HG03060 (cell line): ENCODE data around the gene MYH9.
"Not testable (repeated sequence)": the region's sequence is repeated elsewhere in the genome, so short reads cannot be mapped to it uniquely, and the experiment has no call there.

Source experiments
- ATAC-seq: cut with Tn5 transposase; IDR thresholded peaks from one replicate; pipeline ENCODE4 v1.9.1; 2021; ENCODE audit warnings: low read depth, moderate number of reproducible peaks; ENCODE audit not compliant: unreplicated experiment

The MYH9 gene

DNA sequence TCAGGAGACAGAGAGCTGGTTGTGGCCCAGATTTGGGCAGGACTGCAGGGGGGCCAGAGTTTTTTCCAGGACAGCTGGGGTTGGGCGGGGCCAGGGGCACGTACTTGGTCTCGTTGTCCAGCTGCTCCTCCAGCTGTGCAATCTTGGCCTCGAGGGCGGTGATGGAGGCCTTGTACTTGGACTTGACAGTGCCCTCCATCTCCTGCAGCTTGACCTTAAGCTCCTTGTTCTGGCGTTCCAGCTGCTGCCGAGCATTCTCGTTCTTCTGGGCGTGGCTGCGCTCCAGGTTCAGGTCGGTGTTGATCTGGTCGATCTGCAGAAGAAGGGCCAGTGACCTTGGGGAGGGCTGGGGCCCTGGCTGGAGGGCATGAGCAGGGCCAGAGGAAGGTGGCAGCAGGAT is 102.8 kb downstream of the MYH9 start:
- no peak for ATAC-seq

DNA sequence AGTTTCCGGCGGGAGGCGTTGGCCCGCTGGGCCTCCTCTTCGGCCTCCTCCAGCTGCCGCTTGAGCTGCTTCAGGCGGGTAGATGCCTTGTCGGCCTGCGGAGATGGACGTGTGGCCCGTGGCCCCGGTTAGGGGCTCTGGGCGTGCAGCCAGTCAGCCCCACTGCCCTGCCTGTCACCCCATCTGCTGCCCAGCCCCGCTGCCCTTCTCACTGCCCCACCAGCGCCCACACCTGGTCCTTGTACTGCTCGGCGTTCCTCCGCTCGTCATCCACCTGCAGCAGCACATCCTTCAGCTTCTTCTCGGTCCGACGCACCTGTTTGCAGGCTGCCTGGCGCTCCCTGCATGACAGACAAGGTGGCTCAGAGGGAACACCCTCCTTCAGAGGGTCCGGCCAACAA is 103.6 kb downstream of the MYH9 start:
- no peak for ATAC-seq

DNA sequence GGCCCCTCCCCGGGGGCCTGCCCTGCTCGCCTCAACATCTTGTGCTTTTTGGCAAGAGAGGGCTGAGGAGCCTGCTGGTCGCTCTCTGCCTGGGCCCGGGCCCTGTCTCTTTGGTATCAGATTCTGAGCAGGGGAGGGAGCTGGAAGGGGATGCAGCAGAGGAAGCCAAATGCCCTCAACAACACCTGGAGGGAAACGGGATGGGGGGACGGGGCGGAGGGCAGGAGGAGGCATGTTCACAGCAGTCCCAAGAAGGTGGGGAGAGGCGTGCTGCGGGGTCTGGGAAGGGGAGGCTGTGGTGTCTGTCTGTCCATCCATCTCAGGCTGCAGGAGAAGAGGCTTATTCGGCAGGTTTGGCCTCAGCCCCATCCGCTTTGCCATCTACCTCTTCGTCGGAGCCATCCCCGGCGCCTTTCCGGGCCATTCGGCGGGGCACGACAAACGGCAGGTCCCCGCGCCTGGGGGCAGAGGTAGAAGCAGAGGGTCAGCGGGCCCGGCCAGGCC is 105.4 kb downstream of the MYH9 start:
- ATAC-seq: no peak

DNA sequence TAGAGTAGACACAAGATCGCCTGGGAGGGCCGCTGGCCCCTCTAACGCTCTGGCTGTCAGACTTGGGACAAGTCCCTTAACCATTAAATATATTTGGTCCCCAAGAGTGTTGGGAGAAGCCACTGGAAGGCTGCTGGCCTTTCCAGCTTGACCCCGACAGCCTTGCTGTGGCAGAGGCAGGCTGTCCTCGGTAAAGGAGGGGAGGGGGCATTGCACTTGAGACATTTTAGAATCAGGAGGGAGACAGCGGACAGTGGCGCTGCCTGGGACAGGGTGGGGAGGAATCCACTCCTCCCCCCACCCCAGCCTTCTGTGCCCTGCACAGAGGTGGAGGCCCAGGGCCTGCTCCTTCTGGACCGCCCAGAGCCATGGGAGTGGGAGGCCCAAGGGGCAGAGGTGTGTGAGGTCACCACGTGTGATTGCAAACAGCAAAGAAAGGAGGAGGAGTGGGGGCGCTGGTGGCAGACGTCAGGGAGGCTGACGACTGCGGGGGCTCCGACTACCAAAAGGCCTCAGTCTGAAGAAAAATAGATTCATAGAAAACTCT is 105.9 kb downstream of the MYH9 start:
- no peak for ATAC-seq

DNA sequence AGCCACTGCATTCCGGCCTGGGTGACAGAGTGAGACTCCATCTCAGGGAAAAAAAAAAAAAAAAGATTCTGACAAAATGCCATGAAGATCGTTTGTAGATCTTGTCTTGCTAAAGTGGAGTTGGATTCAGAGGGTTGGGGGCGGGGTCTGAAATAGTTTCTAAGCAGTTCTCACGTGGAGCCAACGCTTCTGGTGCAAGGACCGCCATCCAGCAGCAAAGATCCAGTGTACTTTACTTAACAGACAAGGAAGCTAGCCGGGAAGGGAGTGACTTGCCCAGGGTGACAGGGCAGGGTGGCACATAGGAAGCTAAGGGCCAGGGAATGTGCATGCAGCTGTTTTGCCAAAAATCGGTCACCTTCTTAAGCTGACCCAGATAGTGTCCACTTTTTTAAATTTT is 107.4 kb downstream of the MYH9 start:
- ATAC-seq: no peak

DNA sequence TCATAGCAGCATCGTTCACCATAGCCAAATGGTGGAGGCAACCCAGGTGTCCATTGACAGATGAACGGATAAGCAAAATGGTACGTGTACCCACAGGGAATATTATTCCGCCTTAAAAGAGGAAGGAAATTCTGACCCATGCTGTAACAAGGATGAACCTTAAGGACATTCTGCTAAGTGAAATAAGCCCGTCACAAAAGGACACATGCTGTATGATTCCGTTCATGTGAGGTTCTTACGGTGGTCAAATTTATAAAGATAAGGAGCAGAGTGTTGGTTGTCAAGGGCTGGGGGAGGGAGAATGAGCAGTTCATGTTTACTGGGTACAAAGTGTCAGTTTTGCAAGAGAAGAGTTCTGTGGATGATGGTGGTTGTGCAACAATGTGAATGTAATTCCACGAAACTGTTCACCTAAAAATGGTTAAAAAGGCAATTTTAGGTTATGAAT is 108.5 kb downstream of the MYH9 start:
- ATAC-seq: no peak

DNA sequence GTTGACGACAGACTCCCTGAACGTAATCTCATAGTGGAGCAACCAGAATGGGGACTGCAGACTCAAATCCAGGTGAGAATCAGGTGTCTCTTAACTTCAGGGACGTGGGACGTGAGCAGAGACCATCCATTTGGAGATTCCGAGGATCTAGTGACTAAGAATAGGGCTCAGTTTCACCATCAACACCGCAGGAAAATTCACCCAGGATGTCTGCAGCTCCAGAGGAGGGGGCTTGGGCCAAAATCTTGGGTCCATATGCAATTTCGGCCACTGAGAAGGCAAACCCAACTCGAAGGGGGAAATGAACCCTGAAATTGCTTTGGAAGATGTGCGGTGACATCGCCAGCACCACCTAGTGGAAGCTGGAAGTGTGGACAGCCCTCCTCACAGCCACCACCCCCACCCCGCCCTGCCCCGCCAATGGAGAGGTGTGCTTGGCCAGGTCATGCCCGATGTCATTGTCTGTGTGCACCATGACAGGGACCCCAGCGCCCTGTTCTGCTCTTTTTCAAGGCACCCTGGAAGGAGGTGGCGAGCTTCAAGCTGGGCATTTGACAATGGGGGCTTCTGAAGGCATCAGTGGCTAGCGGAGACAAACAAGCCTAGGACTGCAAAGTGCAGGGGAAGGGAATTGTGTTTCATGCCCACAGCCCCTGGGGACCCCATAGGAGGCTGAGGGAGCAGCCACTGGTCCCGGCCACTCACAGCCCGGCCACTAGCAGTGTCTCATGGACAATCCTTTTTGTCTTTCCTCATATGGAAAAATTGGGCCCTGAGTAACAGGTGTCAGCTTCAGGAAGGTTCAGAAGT is 110.1 kb downstream of the MYH9 start:
- ATAC-seq: no peak

DNA sequence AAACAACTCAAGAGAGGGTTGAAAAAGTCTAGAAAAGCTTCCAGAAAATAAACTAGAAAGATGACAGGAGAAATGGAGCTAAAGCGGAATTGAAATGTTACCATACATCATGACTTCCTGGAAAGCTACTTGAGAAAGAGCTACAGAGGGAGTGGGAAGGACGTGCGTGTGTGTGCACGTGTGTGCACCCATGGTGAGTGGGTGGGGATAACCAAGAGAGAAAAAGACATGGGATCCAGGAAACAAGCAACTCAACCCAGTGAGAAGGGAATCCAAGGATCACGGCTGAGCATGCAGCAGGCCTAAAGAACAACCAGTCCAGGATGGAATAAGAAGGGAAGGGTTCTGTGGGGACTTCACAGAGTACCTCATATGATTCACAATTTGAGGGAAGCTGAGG is 113.2 kb downstream of the MYH9 start:
- no peak for ATAC-seq

DNA sequence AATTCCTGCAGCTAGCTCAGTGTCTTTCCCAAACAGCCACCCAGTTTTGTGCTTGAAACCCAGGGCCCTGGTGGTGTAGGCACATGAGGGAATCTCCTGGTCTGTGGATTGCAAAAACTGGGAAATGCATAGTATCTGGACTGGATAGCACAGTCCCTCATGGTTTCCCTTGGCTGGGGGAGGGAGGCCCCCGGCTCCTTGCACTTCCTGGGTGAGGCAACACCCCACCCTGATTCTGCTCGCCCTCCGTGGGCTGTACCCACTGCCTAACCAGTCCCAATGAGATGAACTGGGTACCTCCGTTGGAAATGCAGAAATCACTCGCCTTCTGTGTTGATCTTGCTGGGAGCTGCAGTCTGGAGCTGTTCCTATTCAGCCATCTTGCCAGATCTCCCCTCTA is 115.8 kb downstream of the MYH9 start:
- not testable (repeated sequence) for ATAC-seq

DNA sequence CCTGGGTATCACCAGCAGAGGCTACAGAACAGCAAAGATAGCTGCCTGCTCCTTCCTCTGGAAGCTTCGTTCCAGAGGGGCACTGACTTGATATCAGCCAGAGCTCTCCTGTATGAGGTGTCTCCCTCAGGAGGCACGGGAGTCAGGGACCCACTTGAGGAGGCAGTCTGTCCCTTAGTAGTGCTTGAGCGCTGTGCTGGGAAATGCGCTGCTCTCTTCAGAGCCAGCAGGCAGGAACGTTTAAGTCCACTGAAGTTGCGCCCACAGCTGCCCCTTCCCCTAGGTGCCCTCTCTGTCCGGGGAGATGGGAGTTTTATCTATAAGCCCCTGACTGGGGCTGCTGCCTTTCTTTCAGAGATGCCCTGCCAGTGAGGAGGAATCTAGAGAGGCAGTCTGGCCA is 116.5 kb downstream of the MYH9 start:
- ATAC-seq: not testable (repeated sequence)

DNA sequence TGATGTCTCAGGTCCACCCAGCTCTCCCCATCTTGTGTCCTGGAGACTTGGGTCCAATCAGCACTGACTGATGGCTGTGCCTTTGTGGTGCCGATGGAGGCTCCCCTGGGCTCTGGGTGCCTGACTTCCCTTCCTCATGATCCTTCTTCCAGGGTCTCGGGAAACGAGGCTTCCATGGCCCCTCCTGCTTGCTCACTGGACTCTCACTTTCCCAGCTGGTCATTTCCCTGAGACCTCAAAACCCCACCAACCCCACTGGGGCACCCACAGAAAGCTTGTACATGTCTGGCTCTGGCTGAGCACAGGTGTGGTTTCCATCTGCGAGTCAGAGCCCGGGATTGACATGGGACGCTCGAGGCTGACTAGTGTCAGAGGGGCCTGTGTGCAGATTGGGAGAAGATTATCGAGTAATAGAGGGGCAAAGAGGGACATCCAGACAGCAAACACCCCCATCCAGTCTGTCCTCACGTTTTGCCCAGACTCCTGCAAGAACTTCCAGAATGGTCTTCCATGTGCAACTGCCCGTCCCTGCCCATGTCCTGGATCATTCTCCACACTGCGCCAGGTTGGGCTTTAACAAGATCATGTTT is 119.8 kb downstream of the MYH9 start:
- no peak for ATAC-seq

DNA sequence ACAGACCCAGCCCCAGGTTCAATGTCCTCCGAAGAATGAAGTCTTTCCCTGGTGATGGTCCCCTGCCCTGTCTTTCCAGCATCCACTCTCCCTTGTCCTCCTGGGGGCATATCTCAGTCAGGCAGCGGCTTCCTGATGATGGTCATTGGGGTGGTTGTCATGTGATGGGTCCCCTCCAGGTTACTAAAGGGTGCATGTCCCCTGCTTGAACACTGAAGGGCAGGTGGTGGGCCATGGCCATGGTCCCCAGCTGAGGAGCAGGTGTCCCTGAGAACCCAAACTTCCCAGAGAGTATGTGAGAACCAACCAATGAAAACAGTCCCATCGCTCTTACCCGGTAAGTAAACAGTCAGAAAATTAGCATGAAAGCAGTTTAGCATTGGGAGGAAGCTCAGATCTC is 120.7 kb downstream of the MYH9 start:
- ATAC-seq: no peak

DNA sequence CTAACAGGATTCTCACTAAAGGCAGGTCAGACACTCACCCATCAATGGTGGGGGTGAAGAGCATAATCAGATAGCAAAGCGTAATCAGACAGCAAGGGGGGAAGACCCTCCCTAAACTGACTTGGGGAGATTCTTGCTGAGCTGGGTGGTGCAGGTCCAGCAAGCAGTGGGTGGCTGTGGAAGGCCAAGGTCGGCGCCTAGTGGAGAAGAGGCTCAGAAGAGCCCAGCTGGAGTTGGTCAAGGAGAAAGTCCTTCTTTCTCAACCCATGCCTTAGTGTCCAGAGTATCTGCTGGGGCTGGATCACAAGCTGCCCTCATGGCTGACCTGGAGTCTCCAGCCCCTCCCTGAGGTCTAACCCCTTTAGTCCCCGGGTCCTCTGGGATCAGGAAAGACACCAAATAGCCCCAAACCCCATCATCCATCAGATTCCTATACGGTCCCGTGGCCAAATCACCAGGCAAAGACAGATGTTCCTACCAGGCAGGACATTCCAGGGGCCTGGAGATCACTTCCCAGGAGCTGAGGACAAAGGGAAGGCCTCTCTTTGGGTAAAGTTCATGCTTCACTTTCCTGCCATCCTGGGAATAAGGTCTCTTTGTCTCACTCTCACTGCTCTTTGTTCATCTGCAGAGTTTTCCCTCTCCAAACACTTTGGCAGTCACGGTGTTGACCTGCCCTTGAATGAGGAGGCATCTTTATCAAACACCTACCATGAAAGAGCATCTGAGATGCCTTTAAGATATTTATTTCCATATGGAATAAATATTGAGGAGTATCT is 123.7 kb downstream of the MYH9 start:
- ATAC-seq: not testable (repeated sequence)

DNA sequence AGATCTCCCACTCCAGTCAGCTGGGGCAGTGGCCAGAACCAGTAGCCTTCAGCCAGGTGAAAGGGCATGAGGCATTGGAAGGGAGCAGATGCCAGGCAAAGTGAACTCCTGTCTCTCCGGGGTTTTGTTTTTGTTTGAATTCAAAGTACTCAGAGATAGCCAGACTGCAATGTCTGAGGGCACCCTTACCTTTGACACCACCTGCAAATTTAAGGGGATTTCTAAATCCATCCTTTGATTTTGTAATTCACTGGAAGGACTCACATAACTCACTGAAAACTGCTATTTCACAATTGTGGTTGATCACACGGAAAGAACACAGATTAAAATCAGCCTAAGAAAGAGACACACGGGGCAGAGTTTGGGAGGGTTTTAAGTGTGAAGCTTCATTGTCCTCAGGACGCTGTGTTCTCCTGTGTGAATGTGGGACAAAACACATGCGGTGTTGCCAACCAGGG is 124.5 kb downstream of the MYH9 start:
- not testable (repeated sequence) for ATAC-seq

DNA sequence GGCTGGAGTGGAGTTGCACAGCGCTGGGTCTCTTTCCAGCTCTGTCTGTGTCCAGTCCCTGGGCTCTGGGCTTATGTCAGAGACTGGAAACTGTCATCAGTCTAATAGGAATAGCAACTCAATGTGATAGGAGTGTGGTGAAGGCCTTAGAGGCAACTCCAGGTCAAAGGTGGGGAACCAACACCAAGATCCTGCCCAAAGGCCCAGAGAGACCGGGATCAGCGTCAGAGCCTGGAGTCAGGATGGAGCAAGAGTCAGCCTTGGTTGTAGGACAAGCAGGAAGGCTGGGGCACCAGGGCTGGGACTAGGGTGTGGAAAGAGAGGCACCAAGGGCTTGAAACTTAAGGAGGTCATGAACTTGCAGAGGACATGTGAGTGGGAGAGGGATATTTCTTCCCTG is 125.5 kb downstream of the MYH9 start:
- ATAC-seq: not testable (repeated sequence)

DNA sequence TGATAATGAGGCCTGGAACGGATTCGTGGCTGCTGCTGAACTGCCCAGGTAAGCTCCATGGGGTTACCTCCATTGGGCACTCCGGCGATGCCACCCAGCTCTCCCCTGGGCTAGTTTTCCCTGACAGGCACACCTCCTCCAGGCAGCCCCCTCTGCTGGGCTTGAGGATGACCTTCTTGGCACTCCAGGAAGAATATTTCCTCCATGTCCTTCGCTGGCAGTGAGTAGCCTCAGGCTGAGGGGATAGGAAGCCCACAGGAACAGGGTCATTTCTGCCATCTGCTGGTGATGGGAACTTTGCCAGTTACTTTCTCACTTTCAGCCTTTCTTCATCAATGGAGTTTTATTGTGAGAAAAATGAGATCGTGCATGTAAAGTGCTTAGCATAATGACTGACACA is 126.1 kb downstream of the MYH9 start:
- ATAC-seq: not testable (repeated sequence)

DNA sequence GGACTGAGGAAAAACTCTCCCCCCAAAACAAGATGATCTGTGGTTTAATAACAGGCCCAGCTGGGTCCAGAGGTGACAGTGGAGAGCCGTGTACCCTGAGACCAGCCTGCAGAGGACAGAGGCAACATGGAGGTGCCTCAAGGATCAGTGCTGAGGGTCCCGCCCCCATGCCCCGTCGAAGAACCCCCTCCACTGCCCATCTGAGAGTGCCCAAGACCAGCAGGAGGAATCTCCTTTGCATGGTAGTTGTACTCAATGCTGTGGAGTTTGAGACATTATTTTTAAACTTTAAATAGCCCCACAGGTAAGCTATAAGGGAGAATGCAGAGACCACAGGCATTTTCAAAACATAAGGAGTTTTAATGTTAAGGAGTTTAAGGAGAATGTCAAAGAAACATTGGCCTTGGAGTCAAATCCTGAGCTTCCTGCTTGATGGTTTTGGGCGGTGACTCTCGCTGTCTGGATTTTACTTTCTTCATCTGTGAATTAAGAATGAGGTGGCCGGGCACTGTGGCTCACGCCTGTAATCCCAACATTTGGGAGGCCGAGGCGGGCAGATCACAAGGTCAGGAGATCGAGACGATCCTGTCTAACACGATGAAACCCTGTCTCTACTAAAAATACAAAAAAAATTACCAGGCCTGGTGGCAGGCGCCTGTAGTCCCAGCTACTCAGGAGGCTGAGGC is 128.0 kb downstream of the MYH9 start:
- ATAC-seq: no peak

DNA sequence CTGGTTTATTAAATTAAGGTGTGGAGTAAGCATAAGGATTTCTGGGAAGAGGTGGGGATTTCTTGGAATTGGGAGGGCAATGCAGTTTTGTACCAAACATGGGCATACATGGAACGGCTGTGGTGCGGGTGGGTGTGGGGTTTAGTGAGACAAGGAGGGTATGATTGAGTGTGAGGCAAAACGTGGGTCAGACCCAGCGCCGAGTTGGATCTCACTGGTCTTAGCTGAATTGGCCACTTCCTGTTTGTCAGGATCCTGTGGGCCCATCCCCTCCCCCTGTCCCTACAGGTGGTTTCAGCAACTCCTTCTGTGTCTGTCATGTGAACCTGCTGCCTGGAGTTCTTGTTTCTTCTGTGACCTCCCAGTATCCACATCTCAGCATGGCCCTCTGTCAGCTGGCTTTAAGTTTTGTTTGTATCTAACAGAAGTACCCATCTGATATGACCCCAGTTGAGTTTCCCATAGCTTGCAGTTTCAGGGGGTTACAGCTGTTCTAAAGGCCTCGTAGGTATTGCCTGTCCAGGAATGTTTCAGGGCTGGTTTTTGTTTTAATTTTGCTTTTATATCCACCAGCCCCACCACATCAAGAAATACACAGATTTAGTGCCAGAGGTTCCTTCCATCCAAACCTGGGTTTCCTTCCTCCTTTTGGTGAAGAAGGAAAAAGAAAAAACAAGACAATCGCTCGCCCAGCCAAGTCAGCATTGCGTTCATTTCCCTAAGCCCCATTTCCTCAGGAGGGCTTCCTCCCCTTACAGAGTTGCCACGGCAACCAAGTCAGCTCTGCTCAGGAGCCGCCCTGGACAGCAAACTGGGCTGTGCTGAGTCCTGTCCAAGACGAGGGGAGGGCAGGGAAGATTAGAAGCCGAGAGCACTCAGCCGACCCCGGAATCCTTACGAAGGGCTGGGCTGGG is 128.8 kb downstream of the MYH9 start:
- ATAC-seq: no peak

DNA sequence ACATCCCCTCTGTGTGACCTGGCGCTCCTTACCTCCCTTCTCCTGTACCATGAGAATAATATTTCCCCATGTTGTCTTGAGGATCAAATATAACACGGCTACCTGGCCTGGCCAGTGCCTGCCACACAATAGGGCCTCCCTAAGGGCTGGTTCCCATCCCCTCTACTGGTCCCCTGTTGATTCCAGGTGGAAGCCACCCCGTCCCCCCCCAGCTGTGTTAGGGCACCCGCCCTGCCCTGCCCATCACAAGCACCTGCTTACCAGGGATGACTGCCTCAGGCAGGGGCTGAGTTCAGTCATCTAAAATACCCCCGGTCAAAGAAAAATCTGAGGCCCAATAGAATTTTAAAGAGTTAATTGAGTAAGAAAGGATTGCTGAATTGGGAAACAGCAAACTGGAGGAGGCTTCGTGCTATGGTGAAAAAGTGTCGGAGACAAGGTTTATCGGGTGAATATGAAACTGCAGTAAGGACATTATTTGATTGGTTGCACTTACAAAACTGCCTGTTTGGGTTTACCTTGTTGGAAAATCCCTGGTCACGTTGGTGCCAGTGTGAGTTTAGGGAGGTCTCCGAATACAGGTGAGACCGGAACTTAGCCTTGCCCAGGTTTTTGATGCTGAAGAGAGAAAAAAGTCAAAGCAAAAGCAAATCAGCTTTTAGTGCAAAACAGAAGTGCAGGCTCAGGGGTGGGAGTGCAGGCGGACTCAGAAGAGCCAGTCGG is 129.7 kb downstream of the MYH9 start:
- no peak for ATAC-seq
